ENCODE data around the gene DNAH1.

Gene DNAH1

DNA sequence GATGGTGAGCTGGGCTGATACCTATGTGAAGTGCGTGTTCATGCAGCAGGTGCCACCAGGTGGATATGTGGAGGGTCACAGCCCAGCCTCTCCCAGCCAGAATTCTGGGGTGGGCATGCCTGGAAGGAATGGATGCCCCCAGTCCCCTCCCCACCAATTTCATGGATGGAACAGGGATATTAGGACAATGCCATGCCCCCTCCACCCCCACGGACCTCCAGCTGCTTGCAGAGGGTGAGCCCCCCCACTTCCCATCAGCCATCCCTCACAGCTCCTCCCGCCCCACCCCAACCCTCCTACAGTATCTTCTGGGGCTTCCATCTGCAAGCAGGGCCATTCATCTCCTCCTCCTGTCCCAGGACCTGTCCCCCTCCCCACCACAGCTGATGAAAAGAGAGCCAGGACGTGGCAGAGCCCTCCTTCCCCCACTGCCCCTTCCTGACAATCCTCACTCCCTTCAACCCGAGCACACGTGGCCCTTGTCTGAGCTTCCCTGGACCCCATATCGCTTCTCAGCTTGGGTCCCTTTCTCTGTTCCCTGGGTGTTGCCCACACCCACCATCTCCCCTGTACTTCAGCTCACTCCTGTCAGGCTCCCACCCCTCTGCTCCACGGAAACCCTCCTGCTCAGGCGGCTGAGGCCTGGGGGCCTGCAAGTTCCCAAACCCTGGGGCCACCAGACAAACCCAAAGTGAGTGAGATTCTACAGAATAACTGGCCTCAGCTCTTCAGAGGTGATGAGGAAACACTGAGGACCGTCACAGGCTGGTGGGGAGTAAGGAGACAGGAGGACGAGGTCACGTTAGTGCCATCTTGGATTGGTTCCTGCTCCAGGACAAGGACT, 131.6 kb downstream of the DNAH1 start:
- no peak for DNase-seq (ENCODE audit: low read depth)

Measured in activated T-cell treated with anti-CD3 and anti-CD28 coated beads for 48 hours (primary cell).